IPS-NIHi11 (cell line): ENCODE measurements around the gene KRT72.
"Not testable (repeated sequence)": the region's sequence is repeated elsewhere in the genome, so short reads cannot be mapped to it uniquely, and the experiment has no call there.

Experiments
- DNase-seq: peaks from one replicate; pipeline ENCODE4 v3.0.0; 2012; ENCODE audit warnings: mixed read lengths, low spot score

Gene KRT72

GRCh38 chr12:52606581-52607218 is 5.4 kb upstream of the KRT72 start:
- no peak for DNase-seq

- no peak for DNase-seq
Measured at GRCh38 chr12:52606096-52606495, 4.8 kb upstream of the KRT72 start.

- no peak for DNase-seq
Measured at GRCh38 chr12:52605542-52605941, 4.3 kb upstream of the KRT72 start.

GRCh38 chr12:52604859-52605258 is 3.6 kb upstream of the KRT72 start:
- DNase-seq = no peak

- no peak for DNase-seq
Measured at GRCh38 chr12:52603314-52603713, 2.1 kb upstream of the KRT72 start.

GRCh38 chr12:52602552-52602951 is 1.3 kb upstream of the KRT72 start:
- no peak for DNase-seq

GRCh38 chr12:52601671-52602070 is 408 bp upstream of the KRT72 start:
- DNase-seq = no peak

- DNase-seq = no peak
Measured at GRCh38 chr12:52600475-52600874, 788 bp downstream of the KRT72 start.

GRCh38 chr12:52600071-52600470 is 1.2 kb downstream of the KRT72 start:
- no peak for DNase-seq

- DNase-seq = no peak
Measured at GRCh38 chr12:52598966-52599365, 2.3 kb downstream of the KRT72 start.

GRCh38 chr12:52594237-52594636 is 7.0 kb downstream of the KRT72 start:
- DNase-seq = not testable (repeated sequence)

- no peak for DNase-seq
Measured at GRCh38 chr12:52591521-52591920, 9.7 kb downstream of the KRT72 start.

- no peak for DNase-seq
Measured at GRCh38 chr12:52590021-52590420, 11.2 kb downstream of the KRT72 start.

GRCh38 chr12:52587563-52587962 is 13.7 kb downstream of the KRT72 start:
- no peak for DNase-seq

GRCh38 chr12:52585946-52586345 is 15.3 kb downstream of the KRT72 start:
- DNase-seq = no peak

- DNase-seq = no peak
Measured at GRCh38 chr12:52585066-52585465, 16.2 kb downstream of the KRT72 start.

GRCh38 chr12:52584156-52584682 is 17.0 kb downstream of the KRT72 start:
- DNase-seq = no peak

- DNase-seq = peak; percentile 86
Measured at GRCh38 chr12:52582971-52583456, 18.2 kb downstream of the KRT72 start.

- DNase-seq = no peak
Measured at GRCh38 chr12:52582486-52582885, 18.8 kb downstream of the KRT72 start.

GRCh38 chr12:52581481-52581880 is 19.8 kb downstream of the KRT72 start:
- DNase-seq = no peak

- DNase-seq = no peak
Measured at GRCh38 chr12:52581066-52581465, 20.2 kb downstream of the KRT72 start.

- no peak for DNase-seq
Measured at GRCh38 chr12:52580496-52580895, 20.8 kb downstream of the KRT72 start.

- no peak for DNase-seq
Measured at GRCh38 chr12:52579468-52580465, 21.5 kb downstream of the KRT72 start.
